ENCODE results near the gene SCRG1.

SCRG1 gene

GRCh38 chr4:173410079-173410478 is 11.2 kb upstream of the SCRG1 start:
- no peak for DNase-seq

GRCh38 chr4:173405840-173406606 is 7.1 kb upstream of the SCRG1 start:
- DNase-seq = no peak

- no peak for DNase-seq
These were observed 5.5 kb upstream of the SCRG1 start for GRCh38 chr4:173404296-173404865.

- no peak for DNase-seq
These were observed 4.1 kb upstream of the SCRG1 start for GRCh38 chr4:173403051-173403450.

- no peak for DNase-seq
These were observed 2.1 kb upstream of the SCRG1 start for GRCh38 chr4:173401063-173401462.

- no peak for DNase-seq
These were observed 696 bp downstream of the SCRG1 start for GRCh38 chr4:173398220-173398619.

- DNase-seq = no peak
These were observed 1.3 kb downstream of the SCRG1 start for GRCh38 chr4:173397604-173398003.

GRCh38 chr4:173391701-173392100 is 7.2 kb downstream of the SCRG1 start:
- no peak for DNase-seq

- no peak for DNase-seq
These were observed 12.2 kb downstream of the SCRG1 start for GRCh38 chr4:173386751-173387150.

GRCh38 chr4:173382349-173382748 is 16.6 kb downstream of the SCRG1 start:
- no peak for DNase-seq

GRCh38 chr4:173381610-173382009 is 17.3 kb downstream of the SCRG1 start:
- no peak for DNase-seq

GRCh38 chr4:173380987-173381386 is 17.9 kb downstream of the SCRG1 start:
- DNase-seq = no peak

- DNase-seq = no peak
These were observed 19.0 kb downstream of the SCRG1 start for GRCh38 chr4:173379929-173380328.

- no peak for DNase-seq
These were observed 24.3 kb downstream of the SCRG1 start for GRCh38 chr4:173374588-173374987.

GRCh38 chr4:173371292-173372192 is 27.4 kb downstream of the SCRG1 start:
- peak; percentile 88 for DNase-seq

GRCh38 chr4:173370477-173371291 is 28.2 kb downstream of the SCRG1 start, which contains the start of gene SAP30:
Gene SAP30 (plus strand): TSS chr4:173370954. CDS start chr4:173371183, 229 bp downstream.
- DNase-seq = peak; percentile 100

GRCh38 chr4:173370130-173370476 is 28.8 kb downstream of the SCRG1 start:
- peak; percentile 83 for DNase-seq

GRCh38 chr4:173367946-173368345 is 31.0 kb downstream of the SCRG1 start:
- DNase-seq = no peak

GRCh38 chr4:173367285-173367684 is 31.6 kb downstream of the SCRG1 start:
- no peak for DNase-seq

- DNase-seq = no peak
These were observed 33.4 kb downstream of the SCRG1 start for GRCh38 chr4:173365359-173365996.

GRCh38 chr4:173362666-173363065 is 36.2 kb downstream of the SCRG1 start:
- DNase-seq = no peak

GRCh38 chr4:173360587-173361221 is 38.2 kb downstream of the SCRG1 start:
- no peak for DNase-seq

Measured in femur (tissue), 1 donor.